H1 (cell line): ENCODE results near the gene ERCC6. TPM values are rescaled to one million over a fixed set of nuclear protein-coding genes. Genes with fewer than 3 reads are reported as not detected.

Source experiments
- CTCF ChIA-PET: fragments of 300-600 bp; sonication (Branson Sonifier 250); formaldehyde crosslinking; loops from one replicate; lab custom pipeline; 2021; ENCODE audit not compliant: partially characterized antibody; lab: Charles Lee
- POLR2A ChIA-PET: fragments of 300-600 bp; sonication (Branson Sonifier 250); formaldehyde crosslinking; loops from one replicate; lab custom pipeline; 2021; ENCODE audit warnings: inconsistent platforms; ENCODE audit not compliant: partially characterized antibody; lab: Charles Lee
- DNase-seq, 2 experiments: peaks; one replicate each; pipeline versions ENCODE4 v3.0.0 to v3.0.0-alpha.2; 2010 to 2022; ENCODE audit warnings: low spot score in 2 of 2, low read depth in 1 of 2, mixed read lengths in 1 of 2
- FAIRE-seq: peaks from 2 replicates; lab custom pipeline; 2011; peaks lifted over from hg19 to GRCh38; lab: Jason Lieb, UNC
- H2AFZ ChIP-seq: 2 replicates; pipeline ENCODE4 v1.8.1; 2012; ENCODE audit warnings: low read length, inconsistent platforms
- H2AK5ac ChIP-seq: 2 replicates; pipeline ENCODE4 v1.6.1; 2013; ENCODE audit warnings: low read depth, low read length
- H2BK120ac ChIP-seq: replicated peaks from 2 replicates; pipeline ENCODE3; 2013; ENCODE audit warnings: low read depth, low read length, inconsistent platforms
- H2BK12ac ChIP-seq: 2 replicates; pipeline ENCODE4 v1.6.1; 2013; ENCODE audit warnings: low read depth, low read length
- H2BK15ac ChIP-seq: 2 replicates; pipeline ENCODE4 v1.6.1; 2013; ENCODE audit warnings: low read length
- H2BK20ac ChIP-seq: 2 replicates; pipeline ENCODE4 v1.6.1; 2013; ENCODE audit warnings: low read length
- H2BK5ac ChIP-seq: 2 replicates; pipeline ENCODE4 v1.6.1; 2013; ENCODE audit warnings: low read depth, low read length
- H3K14ac ChIP-seq: 2 replicates; pipeline ENCODE4 v1.6.1; 2013; ENCODE audit warnings: inconsistent platforms; ENCODE audit not compliant: insufficient read length
- H3K18ac ChIP-seq: 2 replicates; pipeline ENCODE4 v1.6.1; 2013; ENCODE audit warnings: low read length; ENCODE audit errors: extremely low read depth
- H3K23ac ChIP-seq: 2 replicates; pipeline ENCODE4 v1.6.1; 2013; ENCODE audit warnings: inconsistent platforms; ENCODE audit not compliant: insufficient read length
- H3K23me2 ChIP-seq: 2 replicates; pipeline ENCODE4 v1.6.1; 2013; ENCODE audit warnings: low read depth, low read length
- H3K27ac ChIP-seq: 2 replicates; pipeline ENCODE4 v1.6.1; 2011; ENCODE audit warnings: low read depth, low read length, inconsistent platforms
- H3K27me3 ChIP-seq, 4 experiments: replicated peaks in 1 of 4; 1 replicate in 1 of 4; 2 replicates in 3 of 4; pipeline versions ENCODE4 v1.6.1 to v1.8.1; 2011 to 2013; ENCODE audit warnings: low read length in 3 of 4, mild to moderate bottlenecking in 3 of 4, inconsistent platforms in 2 of 4, mixed read lengths in 2 of 4, moderate library complexity in 1 of 4; ENCODE audit not compliant: control insufficient read depth in 3 of 4, insufficient read depth in 3 of 4; ENCODE audit errors: extremely low read depth in 1 of 4
- H3K36me3 ChIP-seq, 4 experiments: 2 replicates each; pipeline versions ENCODE4 v1.6.1 to v1.8.1; 2011 to 2013; ENCODE audit warnings: mild to moderate bottlenecking in 4 of 4, low read length in 3 of 4, moderate library complexity in 2 of 4, control low read depth in 1 of 4, inconsistent platforms in 1 of 4; ENCODE audit not compliant: insufficient read depth in 4 of 4, control insufficient read depth in 2 of 4
- H3K4ac ChIP-seq: replicated peaks from 2 replicates; pipeline ENCODE3; 2013; ENCODE audit warnings: low read length, low read depth, mixed read lengths, inconsistent platforms; ENCODE audit not compliant: insufficient read length
- H3K4me1 ChIP-seq, 4 experiments: replicated peaks in 1 of 4; 1 replicate in 1 of 4; 2 replicates in 3 of 4; pipeline versions ENCODE4 v1.6.1 to v1.8.1; 2011 to 2013; ENCODE audit warnings: low read length in 3 of 4, inconsistent platforms in 2 of 4, mixed read lengths in 1 of 4; ENCODE audit not compliant: insufficient read depth in 4 of 4, control insufficient read depth in 3 of 4
- H3K4me2 ChIP-seq, 2 experiments: 2 replicates each; pipeline versions ENCODE4 v1.6.1 to v1.8.1; 2011 to 2013; ENCODE audit warnings: low read depth in 2 of 2, low read length in 2 of 2, control low read depth in 1 of 2, inconsistent platforms in 1 of 2, mild to moderate bottlenecking in 1 of 2; ENCODE audit not compliant: insufficient read depth in 1 of 2
- H3K4me3 ChIP-seq, 4 experiments: fragments of 200-600, 300-600 bp in 1 of 4; sonication (generic), shearing (Covaris generic), sonication (Bioruptor Twin) in 1 of 4; 2 replicates each; pipeline versions ENCODE4 v1.5.1 to v1.8.1; 2011 to 2016; ENCODE audit warnings: low read length in 4 of 4, low read depth in 3 of 4, control low read depth in 2 of 4, inconsistent platforms in 2 of 4, mild to moderate bottlenecking in 2 of 4, mixed read lengths in 1 of 4, moderate library complexity in 1 of 4; ENCODE audit not compliant: insufficient read depth in 2 of 4; ENCODE audit errors: extremely low read depth in 1 of 4
- H3K56ac ChIP-seq: replicated peaks from 2 replicates; pipeline ENCODE3; 2013; ENCODE audit warnings: low read depth, mild to moderate bottlenecking, mixed read lengths, low read length, inconsistent platforms; ENCODE audit not compliant: insufficient read length
- H3K79me1 ChIP-seq: 2 replicates; pipeline ENCODE4 v1.6.1; 2013; ENCODE audit warnings: low read depth, low read length, control low read depth
- H3K79me2 ChIP-seq, 2 experiments: 2 replicates each; pipeline versions ENCODE4 v1.6.1 to v1.8.1; 2012 to 2013; ENCODE audit warnings: low read length in 2 of 2, mild to moderate bottlenecking in 2 of 2, inconsistent platforms in 1 of 2; ENCODE audit not compliant: insufficient read depth in 2 of 2, control insufficient read depth in 1 of 2
- H3K9ac ChIP-seq, 4 experiments: replicated peaks in 1 of 4; 1 replicate in 1 of 4; 2 replicates in 3 of 4; pipeline versions ENCODE4 v1.6.1 to v1.8.1; 2011 to 2013; ENCODE audit warnings: low read depth in 3 of 4, low read length in 3 of 4, control low read depth in 2 of 4, mild to moderate bottlenecking in 2 of 4, moderate library complexity in 2 of 4, inconsistent platforms in 1 of 4; ENCODE audit errors: extremely low read depth in 1 of 4
- H3K9me3 ChIP-seq, 2 experiments: 2 replicates each; pipeline versions ENCODE4 v1.6.1 to v1.8.1; 2012 to 2013; ENCODE audit warnings: mild to moderate bottlenecking in 2 of 2, moderate library complexity in 2 of 2, control low read depth in 1 of 2, inconsistent platforms in 1 of 2, low read depth in 1 of 2, low read length in 1 of 2, mixed read lengths in 1 of 2; ENCODE audit not compliant: insufficient read depth in 2 of 2
- H4K20me1 ChIP-seq, 2 experiments: replicated peaks in 1 of 2; 2 replicates each; pipeline versions ENCODE3 to v1.8.1; 2011 to 2013; ENCODE audit warnings: inconsistent platforms in 2 of 2, low read length in 2 of 2, mild to moderate bottlenecking in 1 of 2; ENCODE audit not compliant: insufficient read depth in 2 of 2, control insufficient read depth in 1 of 2
- H4K5ac ChIP-seq: 2 replicates; pipeline ENCODE4 v1.6.1; 2013; ENCODE audit warnings: low read length, low read depth, mixed read lengths, inconsistent platforms; ENCODE audit not compliant: insufficient read length
- H4K8ac ChIP-seq: 2 replicates; pipeline ENCODE4 v1.8.0; 2013; ENCODE audit warnings: mild to moderate bottlenecking, moderate library complexity, low read length, inconsistent platforms; ENCODE audit not compliant: insufficient read depth; ENCODE audit errors: extremely low read depth
- H4K91ac ChIP-seq: replicated peaks from 2 replicates; pipeline ENCODE3; 2013; ENCODE audit warnings: low read length, mixed read lengths, inconsistent platforms; ENCODE audit not compliant: insufficient read length
- JUN ChIP-seq: IDR thresholded peaks from 2 replicates; pipeline ENCODE4 v1.6.1; 2011; ENCODE audit warnings: low read depth, mild to moderate bottlenecking, improper control_type of control experiment, low read length
- NANOG ChIP-seq: IDR thresholded peaks from 2 replicates; pipeline ENCODE4 v1.6.1; 2011; ENCODE audit warnings: low read length, low read depth, mild to moderate bottlenecking, inconsistent platforms; ENCODE audit not compliant: insufficient read depth, poor library complexity, severe bottlenecking
- RFX5 ChIP-seq: IDR thresholded peaks from 2 replicates; pipeline ENCODE4 v1.6.1; 2011; ENCODE audit warnings: low read depth, low read length, improper control_type of control experiment, borderline replicate concordance
- SIN3A ChIP-seq, 2 experiments: IDR thresholded peaks in 1 of 2; conservative IDR thresholded peaks in 1 of 2; 2 replicates each; pipeline ENCODE4 v1.6.1; 2011 to 2012; ENCODE audit warnings: low read length in 2 of 2, improper control_type of control experiment in 1 of 2, low read depth in 1 of 2, mild to moderate bottlenecking in 1 of 2
- TBP ChIP-seq: IDR thresholded peaks from 2 replicates; pipeline ENCODE4 v1.6.1; 2011; ENCODE audit warnings: low read depth, low read length, improper control_type of control experiment
- WGBS, 2 experiments: shearing (Covaris generic) in 1 of 2; methylation state at CpG; one replicate each; pipeline versions ENCODE4 v1.1.6 to v1.1.7; 2013 to 2015; ENCODE audit warnings: low lambda C conversion rate in 2 of 2, mixed read lengths in 2 of 2, inconsistent platforms in 1 of 2, low coverage in 1 of 2, missing lambda C conversion rate in 1 of 2; ENCODE audit not compliant: insufficient replicate concordance in 2 of 2, insufficient coverage in 1 of 2, insufficient read length in 1 of 2; ENCODE audit errors: extremely low coverage in 1 of 2, missing lambda C conversion rate in 1 of 2; 5-methylcytosine and 5-hydroxymethylcytosine counted together
- polyA plus RNA-seq, 7 experiments: library from polyadenylated mRNA; depleted of rRNA in 3 of 7; stranded (reverse) in 5 of 7; unstranded in 2 of 7; fragments of >200 nt in 5 of 7; fragments of 200-250 nt in 2 of 7; gene quantifications; 1 replicate in 5 of 7; 2 replicates in 1 of 7; 4 replicates in 1 of 7; pipeline versions ENCODE4 v1.2.1 to v1.2.3, GENCODE V29; 2011 to 2013; ENCODE audit warnings: missing spikeins in 2 of 7, mixed read lengths in 2 of 7
- total RNA-seq: library from RNA; stranded (reverse); fragmentation: NEBNext Ultra II Directional; extraction: Animal tissue kit (Norgen Biotek cat#: 25700); gene quantifications from 2 replicates; pipeline ENCODE4 v1.2.1, GENCODE V29; 2021

The ERCC6 gene
- total and polyA plus RNA-seq, 2 of the 8 experiments (the other 6 are each of a cell fraction or from before 2014, with no cell fraction given) = 4.1 to 11.9 TPM

DNA sequence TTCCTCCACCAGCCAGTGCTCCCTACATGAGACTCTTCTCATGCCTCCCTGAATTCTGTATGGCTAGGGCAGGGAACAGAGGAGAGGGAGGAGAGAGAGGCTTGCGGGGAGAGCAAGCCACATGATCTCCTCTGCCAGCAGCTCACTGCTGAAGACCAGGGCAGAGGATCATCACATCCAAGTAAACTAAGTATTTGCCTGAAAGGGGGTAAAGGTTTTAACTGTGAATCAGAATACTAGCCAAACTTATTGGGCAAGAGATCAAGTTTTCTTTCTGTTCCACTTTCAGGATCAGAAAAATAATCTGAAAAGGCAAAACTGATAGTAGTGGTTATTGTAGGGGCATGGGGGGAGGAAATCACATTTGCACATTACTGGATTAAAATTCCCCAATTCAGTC is 17.8 kb upstream of the ERCC6 start:
- Histone ChIP-seq H4K5ac (no peak overlapping the region), H3K79me1 (no peaks in the 10 kb centered on the region), H3K27me3 (0 out of 7 replicates have a peak, but pooled peaks cover 0 to 3% (median 0%) of the 10 kb centered on the region in 4 experiments)
- CTCF ChIA-PET = no interaction called here
- no peak for TF ChIP-seq JUN
- TF ChIP-seq SIN3A (conservative IDR thresholded peaks at IDR 0.05 in 1 of 2, IDR thresholded peaks at IDR 0.05 in 1 of 2; ENCODE audit: low read depth in 1 of 2, low read length in 2 of 2) = no peak
- TF ChIP-seq RFX5 = no peak
- TF ChIP-seq TBP = no peak
- TF ChIP-seq NANOG = no peak
- TF ChIP-seq, all 59 proteins: peak for 0
- Histone ChIP-seq H4K8ac (no peak overlapping the region), H3K9me3 (no peaks in the 10 kb centered on the region; a peak in 2 of 4 replicates), H3K36me3 (no peaks in the 10 kb centered on the region), H2AK5ac (no peak overlapping the region), H2BK120ac (no peak overlapping the region), H3K4me2 (no peak overlapping the region), H3K4ac (no peak overlapping the region), H3K18ac (no peak overlapping the region), H2BK15ac (no peak overlapping the region), H3K14ac (no peak overlapping the region), H4K20me1 (no peaks in the 10 kb centered on the region), H3K56ac (no peak overlapping the region), H3K79me2 (no peaks in the 10 kb centered on the region), H3K9ac (no peak overlapping the region), H2BK5ac (no peak overlapping the region), H3K4me3 (no peak overlapping the region), H3K23me2 (no peaks in the 10 kb centered on the region; the same call in 1 of the 2 replicates), H3K23ac (no peak overlapping the region), H2BK20ac (no peak overlapping the region), H3K27ac (no peak overlapping the region), H2AFZ (no peak overlapping the region), H2BK12ac (no peak overlapping the region), H4K91ac (no peak overlapping the region), H3K4me1 (no peaks in the 10 kb centered on the region; a peak in 3 of 7 replicates)
- 91% methylated on average over 1 of the region's 1 CpG; no CpG with 5 or more reads in 1 of the 2 experiments for WGBS, 2 experiments
- FAIRE-seq = no peak
- POLR2A ChIA-PET = no interaction called here
- no peak for DNase-seq
